Gastrocnemius medialis (tissue), 4 donors: ENCODE measurements around the gene CA12.

Experiments
- POLR2A ChIP-seq, 2 donors: fragments of 450-650 bp; IDR thresholded peaks; one replicate each; pipeline ENCODE4 v1.6.1; 2017; ENCODE audit warnings: antibody characterized with exemption in 2 of 2, mild to moderate bottlenecking in 2 of 2, moderate library complexity in 2 of 2
- TF ChIP-seq, protein P1 (sequence below), 5 experiments: fragments of 450-650 bp in 3 of 5; fragments of 200-600 bp in 2 of 5; sonication (generic) in 2 of 5; IDR thresholded peaks in 4 of 5; conservative IDR thresholded peaks in 1 of 5; 1 replicate in 4 of 5; 2 replicates in 1 of 5; pipeline ENCODE4 v1.5.1; 2016 to 2019; ENCODE audit warnings: antibody characterized with exemption in 5 of 5, mild to moderate bottlenecking in 3 of 5, moderate library complexity in 3 of 5

DNA sequence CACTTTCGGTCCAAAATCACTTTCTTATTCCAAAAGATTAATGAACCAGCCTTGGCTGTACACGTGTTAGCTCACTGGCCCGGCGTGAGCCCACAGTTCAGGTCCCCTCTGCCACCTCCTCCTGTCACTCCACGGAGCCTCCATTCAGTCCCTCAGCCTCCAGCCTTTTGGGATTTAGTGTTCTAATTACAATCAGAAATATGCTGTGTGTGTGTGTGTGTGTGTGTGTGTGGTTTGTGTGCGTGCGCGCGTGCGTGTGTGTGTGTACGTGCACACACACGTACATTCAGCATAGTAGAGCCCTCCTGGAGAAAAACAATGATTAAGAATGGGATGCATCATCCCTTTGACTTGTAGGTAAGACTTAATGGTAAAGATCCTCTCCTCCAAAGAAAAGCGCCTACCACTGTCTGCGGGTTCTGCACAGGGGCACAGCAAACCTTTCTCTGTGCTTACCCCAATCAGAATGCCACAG, 801 bp downstream of the CA12 start:
- TF ChIP-seq, protein P1, sequence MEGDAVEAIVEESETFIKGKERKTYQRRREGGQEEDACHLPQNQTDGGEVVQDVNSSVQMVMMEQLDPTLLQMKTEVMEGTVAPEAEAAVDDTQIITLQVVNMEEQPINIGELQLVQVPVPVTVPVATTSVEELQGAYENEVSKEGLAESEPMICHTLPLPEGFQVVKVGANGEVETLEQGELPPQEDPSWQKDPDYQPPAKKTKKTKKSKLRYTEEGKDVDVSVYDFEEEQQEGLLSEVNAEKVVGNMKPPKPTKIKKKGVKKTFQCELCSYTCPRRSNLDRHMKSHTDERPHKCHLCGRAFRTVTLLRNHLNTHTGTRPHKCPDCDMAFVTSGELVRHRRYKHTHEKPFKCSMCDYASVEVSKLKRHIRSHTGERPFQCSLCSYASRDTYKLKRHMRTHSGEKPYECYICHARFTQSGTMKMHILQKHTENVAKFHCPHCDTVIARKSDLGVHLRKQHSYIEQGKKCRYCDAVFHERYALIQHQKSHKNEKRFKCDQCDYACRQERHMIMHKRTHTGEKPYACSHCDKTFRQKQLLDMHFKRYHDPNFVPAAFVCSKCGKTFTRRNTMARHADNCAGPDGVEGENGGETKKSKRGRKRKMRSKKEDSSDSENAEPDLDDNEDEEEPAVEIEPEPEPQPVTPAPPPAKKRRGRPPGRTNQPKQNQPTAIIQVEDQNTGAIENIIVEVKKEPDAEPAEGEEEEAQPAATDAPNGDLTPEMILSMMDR (IDR thresholded peaks at IDR 0.05 in 4 of 5, conservative IDR thresholded peaks at IDR 0.05 in 1 of 5), result no peak
- TF ChIP-seq POLR2A (IDR thresholded peaks at IDR 0.05), result no peak
